HL-60 (cell line): ENCODE measurements around the gene PCP4.

Source experiments
- DNase-seq, 2 experiments: peaks; one replicate each; pipeline ENCODE4 v3.0.0-alpha.2; 2010 to 2020; ENCODE audit warnings: low read depth in 1 of 2, low spot score in 1 of 2
- H3K27ac ChIP-seq: fragments of 250-450 bp; sonication (Bioruptor Pico); replicated peaks from 2 replicates; pipeline ENCODE4 v1.5.1; 2020; ENCODE audit warnings: mild to moderate bottlenecking, moderate library complexity
- H3K27me3 ChIP-seq: fragments of 250-450 bp; sonication (Bioruptor Pico); 2 replicates; pipeline ENCODE4 v1.5.1; 2021; ENCODE audit warnings: mild to moderate bottlenecking, moderate library complexity; ENCODE audit not compliant: insufficient read depth, poor library complexity, severe bottlenecking
- H3K4me3 ChIP-seq: replicated peaks from 2 replicates; pipeline ENCODE4 v1.5.1; 2011; ENCODE audit warnings: mild to moderate bottlenecking, control low read depth, low read length; ENCODE audit not compliant: insufficient read depth
- GABPA ChIP-seq: IDR thresholded peaks from 2 replicates; pipeline ENCODE4 v1.6.1; 2012; ENCODE audit warnings: low read depth
- POLR2AphosphoS5 ChIP-seq: IDR thresholded peaks from 2 replicates; pipeline ENCODE4 v1.6.1; 2012; ENCODE audit warnings: low read depth
- SPI1 ChIP-seq: IDR thresholded peaks from 2 replicates; pipeline ENCODE4 v1.6.1; 2012; ENCODE audit warnings: low read depth, mild to moderate bottlenecking, borderline replicate concordance
- TF ChIP-seq, protein P1 (sequence below): IDR thresholded peaks from one replicate; pipeline ENCODE4 v1.5.1; 2011; ENCODE audit warnings: low read length, control low read depth, inconsistent platforms; ENCODE audit not compliant: insufficient read depth
- TF ChIP-seq, protein P2 (sequence below): IDR thresholded peaks from 2 replicates; pipeline ENCODE4 v1.6.1; 2012; ENCODE audit warnings: low read depth; ENCODE audit not compliant: insufficient replicate concordance

PCP4 gene

GRCh38 chr21:39855595-39855994 is 11.6 kb upstream of the PCP4 start:
- TF ChIP-seq, protein P1, sequence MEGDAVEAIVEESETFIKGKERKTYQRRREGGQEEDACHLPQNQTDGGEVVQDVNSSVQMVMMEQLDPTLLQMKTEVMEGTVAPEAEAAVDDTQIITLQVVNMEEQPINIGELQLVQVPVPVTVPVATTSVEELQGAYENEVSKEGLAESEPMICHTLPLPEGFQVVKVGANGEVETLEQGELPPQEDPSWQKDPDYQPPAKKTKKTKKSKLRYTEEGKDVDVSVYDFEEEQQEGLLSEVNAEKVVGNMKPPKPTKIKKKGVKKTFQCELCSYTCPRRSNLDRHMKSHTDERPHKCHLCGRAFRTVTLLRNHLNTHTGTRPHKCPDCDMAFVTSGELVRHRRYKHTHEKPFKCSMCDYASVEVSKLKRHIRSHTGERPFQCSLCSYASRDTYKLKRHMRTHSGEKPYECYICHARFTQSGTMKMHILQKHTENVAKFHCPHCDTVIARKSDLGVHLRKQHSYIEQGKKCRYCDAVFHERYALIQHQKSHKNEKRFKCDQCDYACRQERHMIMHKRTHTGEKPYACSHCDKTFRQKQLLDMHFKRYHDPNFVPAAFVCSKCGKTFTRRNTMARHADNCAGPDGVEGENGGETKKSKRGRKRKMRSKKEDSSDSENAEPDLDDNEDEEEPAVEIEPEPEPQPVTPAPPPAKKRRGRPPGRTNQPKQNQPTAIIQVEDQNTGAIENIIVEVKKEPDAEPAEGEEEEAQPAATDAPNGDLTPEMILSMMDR: no peak
- TF ChIP-seq GABPA (no peak), SPI1 (no peak), POLR2AphosphoS5 (no peak)
- TF ChIP-seq, protein P2, sequence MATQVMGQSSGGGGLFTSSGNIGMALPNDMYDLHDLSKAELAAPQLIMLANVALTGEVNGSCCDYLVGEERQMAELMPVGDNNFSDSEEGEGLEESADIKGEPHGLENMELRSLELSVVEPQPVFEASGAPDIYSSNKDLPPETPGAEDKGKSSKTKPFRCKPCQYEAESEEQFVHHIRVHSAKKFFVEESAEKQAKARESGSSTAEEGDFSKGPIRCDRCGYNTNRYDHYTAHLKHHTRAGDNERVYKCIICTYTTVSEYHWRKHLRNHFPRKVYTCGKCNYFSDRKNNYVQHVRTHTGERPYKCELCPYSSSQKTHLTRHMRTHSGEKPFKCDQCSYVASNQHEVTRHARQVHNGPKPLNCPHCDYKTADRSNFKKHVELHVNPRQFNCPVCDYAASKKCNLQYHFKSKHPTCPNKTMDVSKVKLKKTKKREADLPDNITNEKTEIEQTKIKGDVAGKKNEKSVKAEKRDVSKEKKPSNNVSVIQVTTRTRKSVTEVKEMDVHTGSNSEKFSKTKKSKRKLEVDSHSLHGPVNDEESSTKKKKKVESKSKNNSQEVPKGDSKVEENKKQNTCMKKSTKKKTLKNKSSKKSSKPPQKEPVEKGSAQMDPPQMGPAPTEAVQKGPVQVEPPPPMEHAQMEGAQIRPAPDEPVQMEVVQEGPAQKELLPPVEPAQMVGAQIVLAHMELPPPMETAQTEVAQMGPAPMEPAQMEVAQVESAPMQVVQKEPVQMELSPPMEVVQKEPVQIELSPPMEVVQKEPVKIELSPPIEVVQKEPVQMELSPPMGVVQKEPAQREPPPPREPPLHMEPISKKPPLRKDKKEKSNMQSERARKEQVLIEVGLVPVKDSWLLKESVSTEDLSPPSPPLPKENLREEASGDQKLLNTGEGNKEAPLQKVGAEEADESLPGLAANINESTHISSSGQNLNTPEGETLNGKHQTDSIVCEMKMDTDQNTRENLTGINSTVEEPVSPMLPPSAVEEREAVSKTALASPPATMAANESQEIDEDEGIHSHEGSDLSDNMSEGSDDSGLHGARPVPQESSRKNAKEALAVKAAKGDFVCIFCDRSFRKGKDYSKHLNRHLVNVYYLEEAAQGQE: no peak
- no peak overlapping the region for H3K27ac ChIP-seq
- H3K4me3 ChIP-seq: no peak overlapping the region
- DNase-seq: no peak
- H3K27me3 ChIP-seq: no peaks in the 10 kb centered on the region

- Histone ChIP-seq H3K27ac (no peak overlapping the region), H3K27me3 (peaks cover 4% of the 10 kb centered on the region), H3K4me3 (no peak overlapping the region)
- TF ChIP-seq, protein P1: no peak
- TF ChIP-seq POLR2AphosphoS5 (no peak), SPI1 (no peak), GABPA (no peak)
- TF ChIP-seq, protein P2: no peak
- no peak for DNase-seq
Observed at GRCh38 chr21:39860600-39860999, 6.6 kb upstream of the PCP4 start.

GRCh38 chr21:39863111-39863510 is 4.1 kb upstream of the PCP4 start:
- Histone ChIP-seq H3K27me3 (peaks cover 4% of the 10 kb centered on the region), H3K27ac (no peak overlapping the region), H3K4me3 (no peak overlapping the region)
- DNase-seq: no peak
- no peak for TF ChIP-seq GABPA
- TF ChIP-seq, protein P1: no peak
- TF ChIP-seq, protein P2: no peak
- TF ChIP-seq SPI1: no peak
- TF ChIP-seq POLR2AphosphoS5: no peak
